GM21717 (cell line): ENCODE measurements around the gene BLOC1S1.

Source experiments
- ATAC-seq: cut with Tn5 transposase; IDR thresholded peaks from one replicate; pipeline ENCODE4 v1.9.1; 2021; ENCODE audit warnings: mild to moderate bottlenecking, moderate library complexity; ENCODE audit not compliant: unreplicated experiment

BLOC1S1 gene

GRCh38 chr12:55694188-55694515 lies 21.7 kb upstream of the BLOC1S1 start:
- no peak for ATAC-seq

GRCh38 chr12:55694651-55695050 lies 21.2 kb upstream of the BLOC1S1 start:
- ATAC-seq: no peak

DNA sequence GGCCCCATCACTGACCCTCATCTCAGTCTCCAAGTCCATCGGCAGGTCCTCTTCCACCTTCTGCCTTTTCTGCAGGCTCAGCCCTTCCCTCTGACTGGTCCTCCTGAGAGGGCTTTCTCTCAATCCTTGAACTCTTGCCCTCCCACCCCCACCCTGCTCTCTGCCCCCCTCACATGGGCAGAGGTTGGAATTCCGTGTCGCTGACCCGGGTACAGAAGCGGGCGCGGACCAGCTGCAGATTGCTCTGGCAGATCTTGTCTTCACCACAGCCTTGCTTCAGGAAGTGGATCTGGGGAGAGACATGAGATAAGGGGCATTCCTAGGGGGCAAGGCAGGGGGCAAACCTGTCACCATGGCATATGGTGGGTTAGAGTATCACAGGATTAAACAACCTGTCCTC lies 20.5 kb upstream of the BLOC1S1 start:
- ATAC-seq: no peak

- no peak for ATAC-seq
These were observed 19.7 kb upstream of the BLOC1S1 start for GRCh38 chr12:55696141-55696540.

GRCh38 chr12:55696796-55697462 lies 18.9 kb upstream of the BLOC1S1 start:
- no peak for ATAC-seq

- ATAC-seq: no peak
These were observed 18.2 kb upstream of the BLOC1S1 start for GRCh38 chr12:55697686-55698085.

DNA sequence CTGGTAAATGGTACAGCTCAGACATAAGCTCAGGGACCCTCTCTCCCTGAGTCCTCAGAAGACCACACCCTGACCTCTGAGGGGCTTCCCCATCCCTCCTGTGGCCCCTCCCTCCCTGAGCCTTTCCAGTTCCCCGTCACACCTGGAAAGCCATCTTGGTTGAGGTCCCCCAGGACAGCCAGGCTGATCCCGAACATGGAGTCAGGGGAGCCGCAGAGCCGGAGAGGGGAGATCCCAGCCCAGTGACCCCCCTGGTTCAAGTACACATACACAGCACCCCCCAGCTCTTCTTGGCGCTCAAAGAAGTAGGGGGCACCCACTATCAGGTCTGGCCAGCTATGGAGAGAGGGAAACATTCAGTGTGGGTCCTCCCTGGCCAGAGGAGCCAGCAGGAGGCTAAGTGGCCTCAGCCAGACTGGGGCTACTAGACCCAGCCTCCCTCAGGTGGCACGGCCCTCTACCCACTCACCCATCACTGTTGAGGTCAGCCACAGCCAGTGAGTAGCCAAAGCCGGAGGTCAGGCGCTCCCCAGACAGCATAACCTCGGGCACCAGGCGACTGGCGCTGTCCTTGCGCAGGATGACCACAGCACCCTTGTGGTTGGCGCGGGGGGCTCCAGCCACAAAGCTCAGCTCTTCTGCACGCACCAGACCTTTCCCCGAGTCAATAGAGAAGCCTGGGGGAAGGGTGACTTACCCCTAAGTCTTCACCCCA lies 17.4 kb upstream of the BLOC1S1 start:
- no peak for ATAC-seq

- ATAC-seq: no peak
These were observed 16.9 kb upstream of the BLOC1S1 start for GRCh38 chr12:55698965-55699364.

GRCh38 chr12:55699471-55700055 lies 16.3 kb upstream of the BLOC1S1 start:
- no peak for ATAC-seq

- no peak for ATAC-seq
These were observed 15.4 kb upstream of the BLOC1S1 start for GRCh38 chr12:55700255-55701018.

GRCh38 chr12:55702861-55703260 lies 13.0 kb upstream of the BLOC1S1 start:
- ATAC-seq: no peak

DNA sequence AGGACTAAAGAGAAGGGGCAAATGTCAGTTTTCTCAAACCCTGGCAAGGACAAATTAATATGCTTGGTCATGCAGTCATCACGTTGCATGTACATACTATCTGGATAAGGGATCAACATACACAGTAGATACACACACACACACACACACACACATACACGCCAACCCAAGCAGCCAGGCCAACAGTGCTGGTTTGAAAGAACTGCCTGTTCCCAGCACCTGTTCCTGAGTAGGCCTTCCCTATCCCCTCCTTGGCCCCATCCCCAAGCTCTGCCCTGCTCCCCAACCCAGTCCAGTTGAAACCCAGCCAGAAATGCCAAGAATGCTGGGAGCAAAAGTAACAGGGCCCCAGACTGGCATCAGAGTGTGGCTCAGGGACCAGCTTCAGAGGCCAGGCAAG lies 12.6 kb upstream of the BLOC1S1 start:
- ATAC-seq: no peak

- ATAC-seq: no peak
These were observed 11.7 kb upstream of the BLOC1S1 start for GRCh38 chr12:55703901-55704761.

DNA sequence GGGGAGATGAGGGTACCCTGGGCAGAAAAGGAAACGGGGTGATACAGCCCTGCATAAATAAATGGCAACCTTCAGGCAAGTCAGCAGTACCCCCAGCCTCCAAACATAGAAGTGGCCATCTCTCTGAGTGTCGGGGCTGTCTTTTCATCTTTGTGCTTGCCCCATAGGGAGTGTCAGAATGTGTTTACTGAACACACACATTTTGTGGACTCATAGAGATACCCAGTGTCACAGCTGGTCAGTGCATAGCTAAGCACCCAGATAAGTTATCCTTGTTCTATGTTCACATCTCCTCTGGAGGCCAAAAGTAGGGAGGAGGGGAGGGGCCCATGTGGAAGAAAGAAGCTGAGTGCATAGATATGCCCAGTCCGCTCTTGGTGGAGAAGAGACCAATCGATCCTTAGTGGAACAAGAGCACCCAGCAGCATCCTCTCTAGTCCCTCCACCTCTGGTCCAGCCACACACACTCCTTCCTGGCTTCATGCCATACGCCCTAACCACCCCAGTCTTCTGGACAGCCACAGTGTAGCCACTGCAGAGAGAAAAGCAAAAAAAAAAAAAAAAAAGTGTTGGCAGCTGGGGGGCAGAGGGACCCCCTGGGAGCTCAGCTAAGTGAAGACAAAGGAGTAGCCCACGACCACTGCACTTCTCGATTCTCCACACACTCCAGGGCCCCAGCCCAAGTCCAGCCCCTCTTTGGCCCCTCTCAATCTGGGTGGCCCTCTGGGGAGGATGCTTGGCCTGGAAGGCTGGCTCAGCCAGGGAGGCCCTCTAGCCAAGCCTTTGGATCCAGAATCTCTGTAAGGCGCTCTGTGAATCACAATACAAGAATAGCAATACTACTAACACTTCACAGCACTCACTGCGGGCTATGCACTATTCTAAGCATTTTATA lies 10.8 kb upstream of the BLOC1S1 start:
- no peak for ATAC-seq

DNA sequence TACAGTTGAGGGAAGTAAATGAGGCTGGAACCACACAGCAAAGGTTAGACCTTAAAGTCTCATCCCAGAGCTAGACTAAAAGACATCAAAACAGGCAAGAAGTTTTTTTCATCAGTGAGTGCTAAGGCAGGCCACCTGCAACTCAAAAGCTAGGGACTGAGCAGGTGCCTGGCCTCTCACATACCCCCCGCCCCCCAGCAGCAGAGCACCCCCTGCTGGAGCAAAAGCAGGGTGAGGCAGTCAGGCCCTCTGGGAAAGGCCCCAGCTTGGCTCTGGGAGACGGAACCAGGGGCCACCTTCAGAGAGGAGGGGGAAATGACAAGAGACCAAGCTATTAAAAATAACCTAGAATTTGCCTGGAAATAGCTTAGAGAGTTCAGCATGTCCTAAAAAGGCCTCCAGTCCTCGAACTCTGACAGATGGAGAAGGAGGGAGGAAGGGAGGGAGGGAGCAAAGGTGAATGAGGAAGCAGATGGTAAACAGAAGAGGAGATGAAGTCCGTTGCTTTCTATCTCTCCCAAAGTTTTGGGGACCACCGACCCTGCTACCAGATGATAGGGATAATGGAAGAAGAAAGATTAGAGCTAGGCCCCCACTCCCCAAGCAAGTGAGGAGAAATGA lies 10.0 kb upstream of the BLOC1S1 start:
- no peak for ATAC-seq

DNA sequence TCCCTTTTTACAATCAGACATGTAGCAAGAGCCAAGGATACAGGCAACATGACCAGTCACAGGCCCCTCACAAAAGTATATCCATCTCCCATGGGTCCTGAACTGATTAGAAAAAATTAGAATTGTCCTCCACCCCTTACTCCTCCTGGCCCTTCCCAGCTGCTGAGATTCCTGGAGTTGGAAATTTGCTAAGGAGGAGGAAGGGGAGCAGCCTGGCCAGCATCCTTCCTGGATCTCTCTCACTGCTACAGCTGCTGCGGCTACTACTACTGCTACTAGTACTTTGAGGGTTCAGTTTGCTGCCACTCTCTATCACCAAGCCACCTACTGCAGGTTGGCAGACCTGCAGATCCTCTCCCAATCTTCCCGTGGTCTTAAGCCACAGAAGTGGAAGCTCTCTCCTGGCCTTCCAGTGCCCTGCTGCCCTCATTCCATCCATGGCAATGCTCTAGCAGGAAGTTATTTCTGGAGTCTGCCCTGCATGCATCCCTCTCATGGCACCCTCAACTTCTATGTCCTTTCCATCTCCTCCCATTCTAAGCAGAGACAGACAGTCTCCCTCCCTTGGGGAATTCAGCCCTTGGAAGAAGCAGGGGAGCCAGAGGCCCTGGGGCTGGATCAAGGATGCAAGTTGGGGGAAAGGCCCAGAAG lies 9.2 kb upstream of the BLOC1S1 start:
- ATAC-seq: no peak

DNA sequence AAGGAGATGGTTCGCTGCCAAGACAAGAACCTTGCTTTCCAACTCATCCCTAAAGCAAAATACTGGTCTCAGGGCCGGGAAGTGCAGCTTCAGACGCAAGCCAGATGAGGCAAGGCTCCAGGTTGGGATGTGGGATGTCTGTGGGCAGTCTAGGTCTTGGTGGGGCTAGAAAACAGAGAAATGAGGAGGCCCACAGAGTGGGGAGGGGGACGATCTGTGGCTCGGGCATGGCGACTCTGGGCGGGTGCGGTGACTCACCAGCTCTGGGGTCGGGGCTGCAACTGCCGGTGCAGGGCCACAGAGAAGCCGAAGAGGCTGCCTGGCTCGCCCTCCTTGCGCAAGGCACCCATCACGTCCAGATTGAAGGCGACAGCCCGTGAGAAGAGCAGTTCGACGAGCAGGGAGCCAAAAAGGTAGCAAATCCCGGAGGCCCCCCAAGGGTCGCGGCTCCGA lies 8.6 kb upstream of the BLOC1S1 start:
- ATAC-seq: no peak

DNA sequence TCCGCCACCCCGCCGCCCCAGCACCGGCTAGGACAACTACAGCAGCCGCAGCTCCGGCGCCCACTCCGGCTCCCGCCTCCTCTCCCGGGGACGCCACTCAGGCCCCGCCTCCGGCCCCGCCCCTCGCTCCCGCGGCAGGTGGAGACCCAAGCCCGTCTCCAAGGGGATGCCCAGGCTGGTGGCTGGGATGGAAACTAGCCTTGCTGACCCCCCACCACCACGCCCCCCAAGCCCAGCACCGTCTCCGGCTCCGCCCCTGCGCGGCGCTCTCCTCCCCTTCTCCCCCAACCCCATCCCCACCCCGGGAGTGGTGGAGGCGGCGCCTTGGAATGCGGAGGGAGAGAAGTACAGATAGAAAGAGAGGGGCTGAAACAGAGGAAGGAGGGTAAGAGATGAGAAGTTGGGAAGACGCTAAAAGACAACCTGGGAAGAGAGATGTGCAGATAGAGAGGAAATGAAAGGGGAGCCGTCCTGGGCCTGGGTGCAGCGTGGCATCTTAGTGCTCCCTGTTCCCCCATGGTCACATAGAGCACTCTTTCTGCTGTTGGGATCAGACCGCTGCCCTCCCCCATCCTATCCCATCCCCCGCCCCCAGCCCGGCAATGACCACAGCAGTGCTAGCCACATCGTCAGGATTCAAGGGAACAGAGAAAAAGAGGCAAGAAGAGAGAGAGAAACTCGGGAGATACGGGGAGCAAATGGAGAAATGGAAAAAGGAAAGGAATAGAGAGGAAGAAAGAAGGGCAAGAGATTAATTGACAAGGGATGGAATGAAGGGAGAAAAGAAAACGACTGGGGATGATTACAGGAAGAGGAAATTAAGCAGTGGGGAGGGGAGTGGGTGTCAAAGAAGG lies 7.8 kb upstream of the BLOC1S1 start, which contains the start of gene ITGA7:
Gene ITGA7 (minus strand): TSS at position 64 of the 854 bp plus-strand sequence. CDS start 222 bp downstream, outside the sequence.
- ATAC-seq: peak; percentile 67
